ENCODE measurements around the gene RANGRF.

RANGRF gene

DNA sequence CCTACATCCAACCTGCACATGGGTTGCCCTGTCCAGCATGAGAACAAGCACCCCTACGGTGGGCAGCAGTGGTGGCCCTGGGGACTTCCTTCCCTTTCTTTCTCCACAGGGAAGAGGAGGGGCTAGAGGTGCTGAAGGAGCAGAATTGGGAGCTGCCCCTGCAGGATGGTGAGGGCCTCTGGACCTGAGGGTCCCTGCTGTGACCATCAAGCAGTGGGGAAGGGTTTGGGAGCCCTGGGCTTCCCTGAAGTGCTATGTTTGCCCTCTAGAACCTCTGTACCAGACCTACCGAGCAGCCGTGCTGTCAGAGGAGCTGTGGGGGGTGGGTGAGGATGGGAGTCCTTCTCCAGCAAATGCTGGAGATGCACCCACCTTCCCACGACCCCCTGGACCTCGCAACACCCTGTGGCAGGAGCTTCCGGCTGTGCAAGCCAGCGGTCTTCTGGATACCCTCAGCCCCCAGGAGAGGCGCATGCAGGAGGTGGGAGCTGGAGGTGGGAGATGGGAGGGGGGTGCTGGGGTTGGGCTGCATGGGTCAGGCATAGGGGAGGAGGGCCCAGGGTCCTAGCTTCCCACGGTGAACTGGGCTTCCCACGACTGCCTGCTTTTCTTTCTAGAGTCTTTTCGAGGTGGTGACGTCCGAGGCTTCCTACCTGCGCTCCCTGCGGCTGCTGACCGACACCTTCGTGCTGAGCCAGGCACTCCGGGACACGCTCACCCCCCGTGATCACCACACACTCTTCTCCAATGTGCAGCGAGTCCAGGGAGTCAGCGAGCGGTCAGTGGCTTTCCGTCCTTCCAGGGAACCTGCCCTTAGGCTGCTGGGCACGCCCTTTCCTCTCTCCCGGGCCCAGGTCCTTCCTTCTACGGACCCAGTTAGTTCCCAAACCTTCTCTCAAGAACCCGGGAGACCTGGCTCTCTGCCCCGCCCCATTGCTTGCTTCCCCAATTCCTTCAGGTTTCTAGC, 26.6 kb downstream of the RANGRF start:
- no peak for DNase-seq (ENCODE audit: low read depth, low spot score)

DNA sequence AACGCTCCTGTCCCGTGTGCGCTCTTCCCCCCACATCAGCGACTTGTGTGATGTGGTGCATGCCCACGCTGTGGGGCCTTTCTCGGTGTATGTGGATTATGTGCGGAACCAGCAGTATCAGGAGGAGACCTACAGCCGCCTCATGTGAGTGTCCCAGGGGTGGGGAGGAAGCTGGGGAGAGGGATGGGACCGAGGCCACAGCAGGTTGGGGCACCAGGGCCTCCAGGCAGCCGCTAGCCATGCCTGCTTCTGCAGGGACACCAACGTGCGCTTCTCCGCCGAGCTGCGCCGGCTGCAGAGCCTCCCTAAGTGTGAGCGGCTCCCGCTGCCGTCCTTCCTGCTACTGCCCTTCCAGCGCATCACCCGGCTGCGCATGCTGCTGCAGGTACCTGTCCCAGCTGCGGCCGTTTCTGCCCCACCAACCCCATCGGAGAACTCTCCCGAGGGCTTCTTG, 27.3 kb downstream of the RANGRF start:
- no peak for DNase-seq (ENCODE audit: low read depth, low spot score)

DNA sequence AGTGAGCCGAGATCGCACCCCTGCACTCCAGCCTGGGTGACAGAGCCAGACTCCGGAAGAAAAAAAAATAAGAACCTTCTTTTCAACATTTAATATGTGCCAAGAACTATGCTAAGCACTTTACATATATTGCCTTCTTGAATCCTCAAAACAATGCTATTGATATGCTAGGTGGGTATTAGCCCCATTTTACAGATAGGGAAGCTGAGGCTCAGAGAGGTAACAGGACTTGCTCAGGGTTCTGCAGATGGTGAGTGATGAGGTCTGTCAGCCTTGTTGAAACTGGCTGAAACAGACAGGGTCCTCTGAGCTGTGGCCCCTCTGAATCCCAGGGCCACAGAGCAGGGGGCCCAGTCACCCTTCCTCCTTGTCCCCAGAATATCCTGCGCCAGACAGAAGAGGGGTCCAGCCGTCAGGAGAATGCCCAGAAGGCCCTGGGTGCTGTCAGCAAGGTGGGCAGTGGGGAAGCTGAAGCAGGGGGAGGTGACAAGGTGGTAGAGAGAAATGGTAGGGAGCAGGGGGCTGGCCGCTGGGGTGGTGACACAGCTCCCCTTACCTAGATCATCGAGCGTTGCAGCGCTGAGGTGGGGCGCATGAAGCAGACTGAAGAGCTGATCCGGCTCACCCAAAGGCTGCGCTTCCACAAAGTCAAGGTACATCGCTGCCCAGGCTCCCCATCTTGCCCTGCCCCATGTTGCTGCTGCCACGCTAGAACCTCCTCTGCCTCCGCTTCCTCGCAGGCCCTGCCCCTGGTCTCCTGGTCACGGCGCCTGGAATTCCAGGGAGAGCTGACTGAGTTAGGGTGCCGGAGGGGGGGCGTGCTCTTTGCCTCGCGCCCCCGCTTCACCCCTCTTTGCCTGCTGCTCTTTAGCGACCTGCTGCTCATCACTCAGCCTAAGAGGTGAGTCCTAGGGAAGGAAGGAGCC, 29.8 kb downstream of the RANGRF start:
- no peak for DNase-seq (ENCODE audit: low read depth, low spot score)

DNA sequence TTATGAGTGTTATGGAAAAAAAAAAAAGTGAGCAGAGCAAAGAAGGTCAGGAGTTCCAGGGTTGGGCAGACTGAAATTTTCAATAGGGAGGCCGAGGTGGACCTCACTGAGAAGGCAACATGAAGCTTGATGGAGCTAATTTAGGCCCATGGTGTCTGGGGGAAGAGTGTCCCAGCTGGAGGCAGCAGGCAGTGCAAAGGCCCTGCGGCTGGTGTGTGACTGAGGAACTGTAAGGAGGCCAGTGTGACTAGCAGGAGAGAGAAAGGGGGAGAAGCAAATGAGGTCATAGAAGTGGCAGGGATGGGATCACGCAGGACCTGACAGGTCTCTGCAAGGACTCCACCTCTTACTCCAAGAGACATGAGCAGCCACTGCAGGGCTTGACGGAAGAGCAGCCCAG, 31.8 kb downstream of the RANGRF start:
- DNase-seq (ENCODE audit: low read depth, low spot score), result no peak

DNA sequence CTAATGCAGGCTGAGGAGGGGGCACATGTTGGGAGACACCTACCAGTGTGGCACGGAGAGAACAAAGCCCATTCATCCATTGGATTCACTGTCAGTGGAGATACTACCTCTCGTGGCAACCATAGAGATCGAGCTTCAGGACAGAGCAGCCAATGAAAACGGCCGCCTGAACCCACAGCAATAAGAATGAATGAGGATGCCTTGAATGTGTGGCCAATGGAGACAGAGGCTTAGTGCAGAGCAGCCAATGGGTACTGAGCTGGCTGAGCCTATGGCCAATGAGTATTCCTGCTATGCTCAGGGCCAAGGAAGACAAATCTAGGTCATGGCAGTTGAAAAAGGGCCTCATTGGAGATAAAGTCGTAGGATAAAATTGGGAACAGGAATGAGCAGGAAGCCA, 32.5 kb downstream of the RANGRF start:
- no peak for DNase-seq (ENCODE audit: low read depth, low spot score)

DNA sequence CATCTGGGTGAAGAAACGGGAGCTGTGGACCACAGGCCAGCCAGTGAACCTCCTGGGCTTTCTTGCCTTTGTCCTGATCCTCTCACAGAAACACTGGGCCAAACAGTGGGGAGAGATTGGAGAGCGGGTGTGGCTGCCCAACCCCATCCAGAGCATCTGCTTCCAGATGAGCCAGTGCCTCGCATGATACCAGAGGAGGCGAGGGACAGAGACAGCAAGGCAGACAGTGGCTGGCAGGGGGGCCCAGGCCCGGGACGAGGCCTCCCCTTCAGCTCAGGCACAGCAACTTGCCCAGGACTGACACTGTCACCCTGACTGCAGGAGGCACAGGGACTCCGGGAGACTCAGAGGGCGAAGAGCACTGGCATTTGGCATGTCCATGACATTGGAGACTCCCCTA, 33.6 kb downstream of the RANGRF start:
- no peak for DNase-seq (ENCODE audit: low read depth, low spot score)

DNA sequence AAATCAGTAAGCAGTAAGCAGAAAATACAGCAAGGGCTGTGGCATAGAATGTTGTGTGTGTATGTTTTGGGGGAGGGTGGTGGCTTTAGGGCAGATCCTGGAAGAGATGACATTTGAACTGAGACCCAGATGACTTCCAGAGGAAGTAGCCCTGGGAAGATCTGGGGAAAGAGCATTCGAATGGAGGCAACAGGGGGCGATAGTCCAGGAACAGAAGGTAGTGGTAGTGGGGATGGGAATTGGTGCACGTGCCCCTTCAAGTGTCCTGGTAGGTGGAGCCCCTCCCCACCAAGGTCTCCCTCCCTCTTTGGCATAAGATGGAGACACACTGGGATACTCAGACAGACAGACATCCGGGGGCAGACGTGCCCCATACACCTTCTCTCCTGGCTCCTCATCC, 35.7 kb downstream of the RANGRF start:
- DNase-seq (ENCODE audit: low read depth, low spot score), result no peak

DNA sequence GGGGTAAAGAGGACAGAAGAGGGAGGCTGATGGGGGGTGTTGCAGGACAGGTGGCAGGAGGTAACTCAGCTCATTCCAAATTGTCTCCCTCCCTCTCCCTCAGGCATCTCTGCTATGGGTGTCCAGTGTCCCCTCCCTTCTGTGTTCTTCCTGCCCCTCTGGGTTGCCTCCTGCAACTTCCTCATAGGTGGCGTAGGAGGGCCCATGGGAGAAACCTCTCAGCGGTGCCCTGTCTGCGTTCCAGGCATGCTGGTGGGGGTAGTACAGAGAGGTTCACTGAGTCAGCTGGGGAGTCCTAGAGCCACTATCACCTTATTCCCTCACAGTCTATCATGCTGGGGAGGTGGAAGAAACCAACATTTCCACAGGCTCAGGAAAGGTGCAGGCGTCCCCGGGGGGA, 36.5 kb downstream of the RANGRF start:
- DNase-seq (ENCODE audit: low read depth, low spot score), result no peak

DNA sequence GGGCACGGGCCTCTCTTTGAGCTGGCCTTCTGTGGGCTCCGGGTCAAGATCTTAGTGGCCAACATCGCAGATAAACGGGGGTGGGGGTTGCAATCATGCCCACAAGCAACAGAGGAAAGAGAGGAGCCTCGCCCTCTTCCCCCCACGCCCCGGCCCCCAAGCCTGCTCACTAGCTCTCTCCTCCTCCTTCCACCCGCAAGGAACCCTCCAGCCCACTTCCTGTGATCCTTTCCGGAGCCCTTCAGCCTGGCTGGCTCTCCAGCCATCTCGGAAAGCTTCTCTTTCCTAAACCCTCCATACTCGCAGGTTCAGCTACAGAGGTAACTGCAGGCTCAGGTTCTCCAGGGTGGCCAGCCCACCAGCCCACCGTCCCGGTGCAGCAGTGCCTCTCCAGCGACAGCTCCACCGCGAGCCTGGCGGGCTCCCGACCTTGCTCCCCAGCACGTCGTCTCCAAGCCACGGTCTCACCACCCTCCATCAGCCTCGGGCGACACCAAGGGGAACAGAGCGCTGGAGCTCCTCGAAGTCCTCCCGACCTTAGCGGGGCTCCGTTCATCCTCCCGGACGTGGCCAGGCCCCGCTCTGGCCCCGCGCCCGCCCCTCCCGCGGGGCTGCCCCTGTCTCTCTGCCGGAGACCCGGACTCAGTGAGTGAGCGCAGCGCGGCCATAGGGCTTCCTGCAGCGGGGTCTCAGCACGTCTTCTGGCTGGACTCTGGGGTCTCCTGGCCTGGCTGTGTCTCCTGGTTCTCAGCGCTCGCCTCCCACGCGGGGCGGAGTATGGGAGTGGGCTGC, 38.2 kb downstream of the RANGRF start:
- DNase-seq (ENCODE audit: low read depth, low spot score), result peak; percentile 56

DNA sequence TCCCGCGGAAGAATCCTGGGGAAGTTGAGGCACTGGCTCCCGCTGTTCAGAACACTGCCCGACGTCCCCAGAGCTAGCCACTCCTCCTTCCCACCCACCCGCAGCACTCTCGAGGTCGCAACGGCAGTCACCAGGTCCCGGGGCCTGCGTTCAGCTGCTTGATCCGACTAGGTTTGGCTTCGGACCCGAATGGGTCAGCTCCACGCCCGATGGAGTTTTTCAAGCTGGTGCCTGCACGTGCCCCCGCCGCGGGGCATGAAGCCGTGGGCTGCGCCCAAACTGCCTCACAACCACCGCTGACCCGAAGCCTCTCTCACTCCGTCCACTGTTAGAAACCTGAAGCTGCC, 38.8 kb downstream of the RANGRF start:
- DNase-seq (ENCODE audit: low read depth, low spot score), result no peak

DNA sequence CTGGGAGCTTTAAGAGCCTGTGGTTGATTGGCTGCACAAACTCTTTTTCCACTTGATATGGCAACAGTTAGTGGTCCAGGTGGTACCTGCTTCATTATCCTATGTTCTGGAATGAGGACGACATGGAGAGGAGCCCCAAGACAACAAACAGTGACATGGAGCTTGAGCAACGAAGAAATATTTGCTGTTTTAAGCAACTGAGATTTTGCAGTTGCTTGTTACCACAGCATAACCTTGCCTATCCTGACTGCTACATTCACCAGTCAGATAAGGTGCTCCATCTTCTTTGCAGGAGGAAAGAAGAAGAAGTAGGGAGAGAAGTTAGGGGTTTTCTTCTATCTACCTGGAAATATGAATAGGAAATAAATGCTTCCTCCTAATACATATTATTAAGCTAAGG, 43.7 kb downstream of the RANGRF start:
- no peak for DNase-seq (ENCODE audit: low read depth, low spot score)

DNA sequence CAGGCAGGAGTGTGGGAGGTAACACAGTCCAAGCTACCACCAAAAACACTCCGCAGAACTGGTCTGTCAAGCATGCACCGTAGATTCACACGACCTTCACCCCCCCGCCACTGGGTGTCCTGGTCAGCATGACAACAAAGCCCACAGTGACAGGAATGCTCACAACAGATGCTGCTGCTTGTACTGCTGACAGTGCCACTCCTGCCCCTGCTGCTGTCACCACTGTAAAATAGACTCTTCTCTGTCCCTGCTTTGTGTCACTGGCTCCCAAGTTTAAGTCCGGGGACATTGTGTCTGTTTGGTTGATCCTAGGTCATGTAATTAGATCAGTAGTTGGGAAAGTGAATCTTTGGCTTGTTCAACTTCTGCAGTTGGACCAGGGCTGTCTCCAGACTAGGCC, 44.2 kb downstream of the RANGRF start:
- DNase-seq (ENCODE audit: low read depth, low spot score), result no peak

DNA sequence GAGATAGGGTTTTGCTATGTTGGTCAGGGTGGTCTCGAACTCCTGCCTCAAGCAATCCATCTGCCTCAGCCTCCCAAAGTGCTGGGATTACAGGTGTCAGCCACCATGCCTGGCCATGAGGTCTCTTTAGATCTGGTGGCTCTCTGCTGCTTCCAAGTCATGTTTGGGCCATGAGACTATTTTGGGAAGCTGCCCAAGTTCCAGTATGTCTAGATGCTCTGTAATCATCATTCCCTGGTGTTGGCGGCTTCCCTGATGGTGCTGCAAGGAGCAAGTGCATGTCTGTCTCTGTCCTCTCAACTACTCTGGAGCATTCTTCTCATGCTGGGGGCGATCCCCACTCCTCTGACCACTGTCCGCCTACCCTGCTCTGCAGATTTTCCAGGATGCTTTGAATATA, 44.8 kb downstream of the RANGRF start:
- DNase-seq (ENCODE audit: low read depth, low spot score), result no peak

DNA sequence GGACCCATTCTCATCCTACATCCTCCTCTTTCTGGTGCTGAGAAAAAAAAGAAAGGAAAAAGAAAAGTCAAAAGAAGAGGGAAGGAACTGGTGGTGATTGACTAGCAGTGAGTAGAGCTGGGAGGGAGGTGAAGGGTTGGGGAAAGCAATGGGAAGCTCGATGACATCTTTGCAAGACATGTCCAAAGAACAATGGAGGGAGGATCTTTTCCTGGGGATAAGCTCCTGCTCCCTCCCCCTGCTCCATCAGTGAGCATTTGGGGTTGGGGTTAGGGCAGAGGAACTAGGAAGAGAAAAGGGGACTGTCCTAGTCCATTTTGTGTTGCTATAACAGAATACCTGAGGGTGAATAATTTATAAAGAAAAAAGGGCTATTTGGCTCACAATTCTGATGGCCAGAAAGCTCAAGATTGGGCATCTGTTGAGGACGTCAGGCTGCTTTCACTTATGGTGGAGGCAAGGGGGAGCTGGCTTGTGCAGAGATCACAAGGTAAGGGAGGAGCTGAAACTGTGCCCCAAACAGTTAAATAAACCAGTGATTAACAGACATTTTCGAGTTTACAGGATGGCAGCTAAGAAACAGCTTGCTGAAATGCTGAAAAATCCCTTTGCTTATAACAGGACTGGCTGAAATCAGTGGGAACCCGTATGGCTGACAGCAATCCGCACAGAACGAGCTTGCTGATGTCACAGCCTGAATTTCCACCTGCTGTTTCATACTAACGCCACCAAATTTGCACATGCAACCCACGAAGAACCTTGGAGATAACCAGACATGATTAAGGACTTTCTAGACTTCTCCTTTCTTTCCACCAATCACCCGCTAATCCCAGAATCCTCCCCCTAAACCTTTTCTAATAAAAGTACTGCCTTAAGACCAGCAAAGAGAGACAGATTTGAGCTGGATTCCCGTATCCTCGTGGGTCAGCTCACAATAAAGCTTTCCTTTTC, 49.6 kb downstream of the RANGRF start:
- no peak for DNase-seq (ENCODE audit: low read depth, low spot score)

DNA sequence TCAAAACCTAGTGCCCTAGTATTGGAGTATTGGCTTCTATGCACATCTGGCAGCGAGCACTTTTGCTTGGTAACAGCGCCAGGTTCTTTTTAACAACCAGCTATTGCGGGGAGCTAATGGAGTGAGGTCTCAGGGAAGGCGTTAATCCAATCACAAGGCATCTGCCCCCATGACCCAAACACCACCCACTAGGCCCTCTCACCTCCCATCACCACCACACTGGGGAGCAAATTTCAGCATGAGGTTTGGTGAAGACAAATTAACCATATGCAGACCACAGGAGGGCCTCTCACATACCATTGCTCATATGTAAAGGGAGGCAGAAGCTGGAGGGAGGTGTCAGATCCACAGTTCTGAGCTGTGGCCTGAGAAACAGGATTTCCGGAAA, 50.3 kb downstream of the RANGRF start:
- DNase-seq (ENCODE audit: low read depth, low spot score), result no peak

DNA sequence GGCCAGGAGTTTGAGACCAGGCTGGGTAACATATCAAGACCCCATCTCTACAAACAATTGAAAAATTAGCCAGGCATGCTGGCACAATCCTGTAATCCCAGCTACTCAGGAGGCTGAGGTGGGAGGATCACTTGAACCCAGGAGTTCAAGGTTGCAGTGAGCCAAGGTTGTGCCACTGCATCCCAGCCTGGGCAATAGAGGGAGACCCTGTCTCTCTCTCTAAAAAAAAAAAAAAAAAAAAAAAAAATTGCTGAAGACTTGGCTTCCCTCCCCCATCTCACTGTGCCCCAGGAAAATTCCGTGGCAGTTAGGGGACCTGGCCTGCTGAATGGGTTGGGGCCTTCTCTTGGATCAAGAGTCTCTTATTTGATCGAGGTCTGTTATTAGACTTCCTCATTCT, 51.1 kb downstream of the RANGRF start, which contains the start of gene ODF4:
ODF4 (plus strand) TSS at position 301 of the 400 bp plus-strand sequence. CDS start 212 bp downstream, outside the sequence.
- no peak for DNase-seq (ENCODE audit: low read depth, low spot score)

All from astrocyte of the hippocampus (primary cell).